ENCODE data around the gene ST14. TPM values are rescaled to one million over a fixed set of nuclear protein-coding genes. Genes with fewer than 3 reads are reported as not detected.
A peak's percentile ranks its signal among the peaks of the same experiment; 100 is the strongest.

Gene ST14
- polyA plus RNA-seq, 1 experiment = not detected

DNA sequence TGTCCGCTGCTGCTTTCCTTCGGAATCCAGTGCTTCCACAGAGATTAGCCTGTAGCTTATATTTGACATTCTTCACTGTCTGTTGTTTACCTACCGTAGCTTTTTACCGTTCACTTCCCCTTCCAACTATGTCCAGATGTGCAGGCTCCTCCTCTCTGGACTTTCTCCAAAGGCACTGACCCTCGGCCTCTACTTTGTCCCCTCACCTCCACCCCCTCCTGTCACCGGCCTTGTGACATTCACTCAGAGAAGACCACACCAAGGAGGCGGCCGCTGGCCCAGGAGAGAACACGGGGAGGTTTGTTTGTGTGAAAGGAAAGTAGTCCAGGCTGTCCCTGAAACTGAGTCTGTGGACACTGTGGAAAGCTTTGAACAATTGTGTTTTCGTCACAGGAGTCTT lies 15.4 kb upstream of the ST14 start:
- Histone ChIP-seq H3K27me3 (ENCODE audit: control insufficient read depth, insufficient read depth, low read length) (no peaks in the 10 kb centered on the region), H3K4me3 (ENCODE audit: low read depth, low read length) (no peak overlapping the region), H3K36me3 (ENCODE audit: control insufficient read depth, insufficient read depth, low read length) (peaks cover 25% of the 10 kb centered on the region)
- ChIA-PET CTCF (interaction anchor here (0.7 to 5.7 kb wide), 2 partner anchors 12 to 219 kb away, joined by 4 to 30 read pairs; no protein-coding TSS in a partner anchor), POLR2A (no interaction called here)
- TF ChIP-seq, protein P1, sequence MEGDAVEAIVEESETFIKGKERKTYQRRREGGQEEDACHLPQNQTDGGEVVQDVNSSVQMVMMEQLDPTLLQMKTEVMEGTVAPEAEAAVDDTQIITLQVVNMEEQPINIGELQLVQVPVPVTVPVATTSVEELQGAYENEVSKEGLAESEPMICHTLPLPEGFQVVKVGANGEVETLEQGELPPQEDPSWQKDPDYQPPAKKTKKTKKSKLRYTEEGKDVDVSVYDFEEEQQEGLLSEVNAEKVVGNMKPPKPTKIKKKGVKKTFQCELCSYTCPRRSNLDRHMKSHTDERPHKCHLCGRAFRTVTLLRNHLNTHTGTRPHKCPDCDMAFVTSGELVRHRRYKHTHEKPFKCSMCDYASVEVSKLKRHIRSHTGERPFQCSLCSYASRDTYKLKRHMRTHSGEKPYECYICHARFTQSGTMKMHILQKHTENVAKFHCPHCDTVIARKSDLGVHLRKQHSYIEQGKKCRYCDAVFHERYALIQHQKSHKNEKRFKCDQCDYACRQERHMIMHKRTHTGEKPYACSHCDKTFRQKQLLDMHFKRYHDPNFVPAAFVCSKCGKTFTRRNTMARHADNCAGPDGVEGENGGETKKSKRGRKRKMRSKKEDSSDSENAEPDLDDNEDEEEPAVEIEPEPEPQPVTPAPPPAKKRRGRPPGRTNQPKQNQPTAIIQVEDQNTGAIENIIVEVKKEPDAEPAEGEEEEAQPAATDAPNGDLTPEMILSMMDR (IDR thresholded peaks at IDR 0.05; ENCODE audit: insufficient read depth, low read depth, low read length) = no peak
- no peak for DNase-seq (ENCODE audit: low read depth)

GRCh38 chr11:130144861-130145281 lies 14.7 kb upstream of the ST14 start:
- ChIA-PET CTCF (interaction anchor here (1.2 to 5.7 kb wide), 2 partner anchors 10 to 13 kb away, joined by 4 to 30 read pairs; no protein-coding TSS in a partner anchor), POLR2A (no interaction called here)
- no peak overlapping the region for H3K4me3 ChIP-seq (ENCODE audit: low read depth, low read length)
- no peak for DNase-seq (ENCODE audit: low read depth)
- no peaks in the 10 kb centered on the region for H3K27me3 ChIP-seq (ENCODE audit: control insufficient read depth, insufficient read depth, low read length)
- peaks cover 25% of the 10 kb centered on the region for H3K36me3 ChIP-seq (ENCODE audit: control insufficient read depth, insufficient read depth, low read length)
- TF ChIP-seq, protein P1 (IDR thresholded peaks at IDR 0.05; ENCODE audit: insufficient read depth, low read depth, low read length) = no peak

- CTCF ChIA-PET = interaction anchor here (1.2 to 5.7 kb wide), 2 partner anchors 9 to 13 kb away, joined by 4 to 30 read pairs; no protein-coding TSS in a partner anchor
- POLR2A ChIA-PET = no interaction called here
- DNase-seq (ENCODE audit: low read depth) = no peak
- Histone ChIP-seq H3K4me3 (ENCODE audit: low read depth, low read length) (no peak overlapping the region), H3K27me3 (ENCODE audit: control insufficient read depth, insufficient read depth, low read length) (no peaks in the 10 kb centered on the region), H3K36me3 (ENCODE audit: control insufficient read depth, insufficient read depth, low read length) (peaks cover 24% of the 10 kb centered on the region)
- TF ChIP-seq, protein P1 (IDR thresholded peaks at IDR 0.05; ENCODE audit: insufficient read depth, low read depth, low read length) = no peak
These were observed 14.2 kb upstream of the ST14 start for GRCh38 chr11:130145311-130145812.

GRCh38 chr11:130145975-130146776 lies 13.4 kb upstream of the ST14 start:
- TF ChIP-seq, protein P1 (IDR thresholded peaks at IDR 0.05; ENCODE audit: insufficient read depth, low read depth, low read length) = peak; percentile 22; the same call in 1 of the 2 replicates
- POLR2A ChIA-PET = no interaction called here
- Histone ChIP-seq H3K4me3 (ENCODE audit: low read depth, low read length) (no peak overlapping the region), H3K27me3 (ENCODE audit: control insufficient read depth, insufficient read depth, low read length) (no peaks in the 10 kb centered on the region), H3K36me3 (ENCODE audit: control insufficient read depth, insufficient read depth, low read length) (peaks cover 23% of the 10 kb centered on the region)
- CTCF ChIA-PET = interaction anchor here (0.9 to 5.7 kb wide), 5 partner anchors 8 to 230 kb away, joined by 3 to 30 read pairs (median 4); no protein-coding TSS in a partner anchor
- no peak for DNase-seq (ENCODE audit: low read depth)

GRCh38 chr11:130146796-130147195 lies 12.8 kb upstream of the ST14 start:
- ChIA-PET CTCF (interaction anchor here (0.9 to 5.7 kb wide), 4 partner anchors 9 to 231 kb away, joined by 3 to 30 read pairs (median 4); no protein-coding TSS in a partner anchor), POLR2A (no interaction called here)
- no peak overlapping the region for H3K4me3 ChIP-seq (ENCODE audit: low read depth, low read length)
- H3K36me3 ChIP-seq (ENCODE audit: control insufficient read depth, insufficient read depth, low read length) = peaks cover 23% of the 10 kb centered on the region
- no peak for DNase-seq (ENCODE audit: low read depth)
- H3K27me3 ChIP-seq (ENCODE audit: control insufficient read depth, insufficient read depth, low read length) = no peaks in the 10 kb centered on the region
- TF ChIP-seq, protein P1 (IDR thresholded peaks at IDR 0.05; ENCODE audit: insufficient read depth, low read depth, low read length) = no peak

All from BJ (cell line).